Measurements from ENCODE around the gene RNU5D-1.

RNU5D-1 gene

DNA sequence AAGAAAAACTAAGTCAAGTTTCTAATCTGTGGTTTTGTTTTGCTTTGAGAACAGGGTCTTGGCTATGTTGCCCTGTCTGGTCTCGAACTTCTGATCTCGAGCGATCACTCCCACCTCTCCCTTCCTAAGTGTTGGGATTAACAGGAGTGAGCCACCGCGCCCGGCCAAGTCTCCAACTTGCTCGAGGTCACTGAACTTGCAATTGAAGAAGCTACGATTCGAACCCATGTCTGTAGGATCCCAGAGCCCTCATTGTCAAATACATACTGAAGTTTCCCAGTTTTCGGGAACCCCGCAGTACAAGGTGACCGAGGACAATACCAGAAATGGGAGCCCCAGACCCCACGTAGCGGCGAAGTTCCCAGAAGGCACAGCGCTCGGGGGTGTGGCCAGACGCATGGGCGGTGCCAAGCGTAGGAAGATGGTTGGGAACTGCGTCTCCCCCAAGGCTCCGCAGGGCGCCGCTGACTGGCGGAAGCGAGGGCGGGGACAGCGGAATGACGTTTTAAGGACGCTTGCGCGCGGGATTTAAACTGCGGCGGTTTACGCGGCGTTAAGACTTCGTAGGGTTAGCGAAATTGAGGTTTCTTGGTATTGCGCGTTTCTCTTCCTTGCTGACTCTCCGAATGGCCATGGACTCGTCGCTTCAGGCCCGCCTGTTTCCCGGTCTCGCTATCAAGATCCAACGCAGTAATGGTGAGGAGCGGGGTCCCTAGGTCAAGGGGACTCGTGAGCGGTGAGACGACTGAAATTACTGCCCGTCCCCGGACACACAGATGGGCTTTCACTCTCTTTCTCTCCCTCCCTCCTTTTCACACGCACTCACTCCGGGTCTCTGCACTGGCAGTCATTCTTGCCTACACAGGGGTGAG is 8.6 kb upstream of the RNU5D-1 start, which contains the start of gene KIF2C (continued):
- TF ChIP-seq, protein P1, sequence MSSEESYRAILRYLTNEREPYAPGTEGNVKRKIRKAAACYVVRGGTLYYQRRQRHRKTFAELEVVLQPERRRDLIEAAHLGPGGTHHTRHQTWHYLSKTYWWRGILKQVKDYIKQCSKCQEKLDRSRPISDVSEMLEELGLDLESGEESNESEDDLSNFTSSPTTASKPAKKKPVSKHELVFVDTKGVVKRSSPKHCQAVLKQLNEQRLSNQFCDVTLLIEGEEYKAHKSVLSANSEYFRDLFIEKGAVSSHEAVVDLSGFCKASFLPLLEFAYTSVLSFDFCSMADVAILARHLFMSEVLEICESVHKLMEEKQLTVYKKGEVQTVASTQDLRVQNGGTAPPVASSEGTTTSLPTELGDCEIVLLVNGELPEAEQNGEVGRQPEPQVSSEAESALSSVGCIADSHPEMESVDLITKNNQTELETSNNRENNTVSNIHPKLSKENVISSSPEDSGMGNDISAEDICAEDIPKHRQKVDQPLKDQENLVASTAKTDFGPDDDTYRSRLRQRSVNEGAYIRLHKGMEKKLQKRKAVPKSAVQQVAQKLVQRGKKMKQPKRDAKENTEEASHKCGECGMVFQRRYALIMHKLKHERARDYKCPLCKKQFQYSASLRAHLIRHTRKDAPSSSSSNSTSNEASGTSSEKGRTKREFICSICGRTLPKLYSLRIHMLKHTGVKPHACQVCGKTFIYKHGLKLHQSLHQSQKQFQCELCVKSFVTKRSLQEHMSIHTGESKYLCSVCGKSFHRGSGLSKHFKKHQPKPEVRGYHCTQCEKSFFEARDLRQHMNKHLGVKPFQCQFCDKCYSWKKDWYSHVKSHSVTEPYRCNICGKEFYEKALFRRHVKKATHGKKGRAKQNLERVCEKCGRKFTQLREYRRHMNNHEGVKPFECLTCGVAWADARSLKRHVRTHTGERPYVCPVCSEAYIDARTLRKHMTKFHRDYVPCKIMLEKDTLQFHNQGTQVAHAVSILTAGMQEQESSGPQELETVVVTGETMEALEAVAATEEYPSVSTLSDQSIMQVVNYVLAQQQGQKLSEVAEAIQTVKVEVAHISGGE (tag by site-specific recombination; conservative IDR thresholded peaks at IDR 0.05; ENCODE audit: low read depth) = peak; percentile 12
- TF ChIP-seq, protein P2, sequence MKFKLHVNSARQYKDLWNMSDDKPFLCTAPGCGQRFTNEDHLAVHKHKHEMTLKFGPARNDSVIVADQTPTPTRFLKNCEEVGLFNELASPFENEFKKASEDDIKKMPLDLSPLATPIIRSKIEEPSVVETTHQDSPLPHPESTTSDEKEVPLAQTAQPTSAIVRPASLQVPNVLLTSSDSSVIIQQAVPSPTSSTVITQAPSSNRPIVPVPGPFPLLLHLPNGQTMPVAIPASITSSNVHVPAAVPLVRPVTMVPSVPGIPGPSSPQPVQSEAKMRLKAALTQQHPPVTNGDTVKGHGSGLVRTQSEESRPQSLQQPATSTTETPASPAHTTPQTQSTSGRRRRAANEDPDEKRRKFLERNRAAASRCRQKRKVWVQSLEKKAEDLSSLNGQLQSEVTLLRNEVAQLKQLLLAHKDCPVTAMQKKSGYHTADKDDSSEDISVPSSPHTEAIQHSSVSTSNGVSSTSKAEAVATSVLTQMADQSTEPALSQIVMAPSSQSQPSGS (tag by site-specific recombination; IDR thresholded peaks at IDR 0.05; ENCODE audit: low read depth) = peak; percentile 38; the same call in 1 of the 2 replicates
- TF ChIP-seq, protein P3, sequence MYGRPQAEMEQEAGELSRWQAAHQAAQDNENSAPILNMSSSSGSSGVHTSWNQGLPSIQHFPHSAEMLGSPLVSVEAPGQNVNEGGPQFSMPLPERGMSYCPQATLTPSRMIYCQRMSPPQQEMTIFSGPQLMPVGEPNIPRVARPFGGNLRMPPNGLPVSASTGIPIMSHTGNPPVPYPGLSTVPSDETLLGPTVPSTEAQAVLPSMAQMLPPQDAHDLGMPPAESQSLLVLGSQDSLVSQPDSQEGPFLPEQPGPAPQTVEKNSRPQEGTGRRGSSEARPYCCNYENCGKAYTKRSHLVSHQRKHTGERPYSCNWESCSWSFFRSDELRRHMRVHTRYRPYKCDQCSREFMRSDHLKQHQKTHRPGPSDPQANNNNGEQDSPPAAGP (tag by site-specific recombination; IDR thresholded peaks at IDR 0.05) = peak; percentile 43; the same call in 1 of the 2 replicates
- TF ChIP-seq, protein P4, sequence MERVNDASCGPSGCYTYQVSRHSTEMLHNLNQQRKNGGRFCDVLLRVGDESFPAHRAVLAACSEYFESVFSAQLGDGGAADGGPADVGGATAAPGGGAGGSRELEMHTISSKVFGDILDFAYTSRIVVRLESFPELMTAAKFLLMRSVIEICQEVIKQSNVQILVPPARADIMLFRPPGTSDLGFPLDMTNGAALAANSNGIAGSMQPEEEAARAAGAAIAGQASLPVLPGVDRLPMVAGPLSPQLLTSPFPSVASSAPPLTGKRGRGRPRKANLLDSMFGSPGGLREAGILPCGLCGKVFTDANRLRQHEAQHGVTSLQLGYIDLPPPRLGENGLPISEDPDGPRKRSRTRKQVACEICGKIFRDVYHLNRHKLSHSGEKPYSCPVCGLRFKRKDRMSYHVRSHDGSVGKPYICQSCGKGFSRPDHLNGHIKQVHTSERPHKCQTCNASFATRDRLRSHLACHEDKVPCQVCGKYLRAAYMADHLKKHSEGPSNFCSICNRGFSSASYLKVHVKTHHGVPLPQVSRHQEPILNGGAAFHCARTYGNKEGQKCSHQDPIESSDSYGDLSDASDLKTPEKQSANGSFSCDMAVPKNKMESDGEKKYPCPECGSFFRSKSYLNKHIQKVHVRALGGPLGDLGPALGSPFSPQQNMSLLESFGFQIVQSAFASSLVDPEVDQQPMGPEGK (tag by site-specific recombination; IDR thresholded peaks at IDR 0.05) = 0 out of 2 replicates have a peak, but pooled peaks have one; percentile 42
- no peak for TF ChIP-seq ZNF792 (tag by site-specific recombination; IDR thresholded peaks at IDR 0.05)
- TF ChIP-seq ZNF239 (tag by site-specific recombination; IDR thresholded peaks at IDR 0.05) = no peak
- peak; percentile 95 for TF ChIP-seq ZBTB21 (tag by site-specific recombination; IDR thresholded peaks at IDR 0.05)
- peak; percentile 95 for TF ChIP-seq PRDM1 (tag by site-specific recombination; IDR thresholded peaks at IDR 0.05)
- peak; percentile 15; the same call in 1 of the 2 replicates for TF ChIP-seq MZF1 (tag by site-specific recombination; IDR thresholded peaks at IDR 0.05; ENCODE audit: borderline replicate concordance)
- no peak for TF ChIP-seq BCL11B (tag by site-specific recombination; IDR thresholded peaks at IDR 0.05; ENCODE audit: low read depth)
- TF ChIP-seq ZXDB (tag by site-specific recombination; IDR thresholded peaks at IDR 0.05) = peak; percentile 81
- TF ChIP-seq OVOL3 (tag by site-specific recombination; IDR thresholded peaks at IDR 0.05) = 0 out of 2 replicates have a peak, but pooled peaks have one; percentile 16
- TF ChIP-seq ZNF18 (tag by site-specific recombination; IDR thresholded peaks at IDR 0.05) = no peak
- TF ChIP-seq ZNF473 (tag by site-specific recombination; IDR thresholded peaks at IDR 0.05) = no peak
- no peak for TF ChIP-seq ZNF138 (tag by site-specific recombination; IDR thresholded peaks at IDR 0.05; ENCODE audit: borderline replicate concordance)
- TF ChIP-seq ZNF629 (tag by site-specific recombination; IDR thresholded peaks at IDR 0.05) = peak; percentile 98
- TF ChIP-seq ZNF580 (tag by site-specific recombination; IDR thresholded peaks at IDR 0.05) = peak; percentile 30; the same call in 1 of the 2 replicates
- TF ChIP-seq ZNF707 (tag by site-specific recombination; IDR thresholded peaks at IDR 0.05) = no peak
- TF ChIP-seq KLF1 (tag by site-specific recombination; IDR thresholded peaks at IDR 0.05) = peak; percentile 54; the same call in 1 of the 2 replicates
- TF ChIP-seq IKZF3 (tag by site-specific recombination; IDR thresholded peaks at IDR 0.05) = peak; percentile 88
- TF ChIP-seq, protein P5, sequence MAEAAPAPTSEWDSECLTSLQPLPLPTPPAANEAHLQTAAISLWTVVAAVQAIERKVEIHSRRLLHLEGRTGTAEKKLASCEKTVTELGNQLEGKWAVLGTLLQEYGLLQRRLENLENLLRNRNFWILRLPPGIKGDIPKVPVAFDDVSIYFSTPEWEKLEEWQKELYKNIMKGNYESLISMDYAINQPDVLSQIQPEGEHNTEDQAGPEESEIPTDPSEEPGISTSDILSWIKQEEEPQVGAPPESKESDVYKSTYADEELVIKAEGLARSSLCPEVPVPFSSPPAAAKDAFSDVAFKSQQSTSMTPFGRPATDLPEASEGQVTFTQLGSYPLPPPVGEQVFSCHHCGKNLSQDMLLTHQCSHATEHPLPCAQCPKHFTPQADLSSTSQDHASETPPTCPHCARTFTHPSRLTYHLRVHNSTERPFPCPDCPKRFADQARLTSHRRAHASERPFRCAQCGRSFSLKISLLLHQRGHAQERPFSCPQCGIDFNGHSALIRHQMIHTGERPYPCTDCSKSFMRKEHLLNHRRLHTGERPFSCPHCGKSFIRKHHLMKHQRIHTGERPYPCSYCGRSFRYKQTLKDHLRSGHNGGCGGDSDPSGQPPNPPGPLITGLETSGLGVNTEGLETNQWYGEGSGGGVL (tag by site-specific recombination; IDR thresholded peaks at IDR 0.05) = no peak
- TF ChIP-seq ZNF514 (tag by site-specific recombination; IDR thresholded peaks at IDR 0.05) = no peak
- TF ChIP-seq ZNF404 (tag by site-specific recombination; IDR thresholded peaks at IDR 0.05) = no peak
- no peak for TF ChIP-seq FEZF1 (tag by site-specific recombination; IDR thresholded peaks at IDR 0.05)
- TF ChIP-seq ZNF610 (tag by site-specific recombination; IDR thresholded peaks at IDR 0.05; ENCODE audit: borderline replicate concordance) = peak; percentile 51; the same call in 1 of the 2 replicates
- peak; percentile 85; the same call in 1 of the 2 replicates for TF ChIP-seq ZFP37 (tag by site-specific recombination; IDR thresholded peaks at IDR 0.05)
- peak; percentile 86 for TF ChIP-seq KLF9 (tag by site-specific recombination; IDR thresholded peaks at IDR 0.05; ENCODE audit: low read depth)
